SW480 (cell line): Measurements from ENCODE around the gene ARL6IP4.

Experiments
- DNase-seq: peaks from one replicate; pipeline ENCODE4 v3.0.0-alpha.2; 2016; ENCODE audit warnings: low spot score

Gene ARL6IP4

DNA sequence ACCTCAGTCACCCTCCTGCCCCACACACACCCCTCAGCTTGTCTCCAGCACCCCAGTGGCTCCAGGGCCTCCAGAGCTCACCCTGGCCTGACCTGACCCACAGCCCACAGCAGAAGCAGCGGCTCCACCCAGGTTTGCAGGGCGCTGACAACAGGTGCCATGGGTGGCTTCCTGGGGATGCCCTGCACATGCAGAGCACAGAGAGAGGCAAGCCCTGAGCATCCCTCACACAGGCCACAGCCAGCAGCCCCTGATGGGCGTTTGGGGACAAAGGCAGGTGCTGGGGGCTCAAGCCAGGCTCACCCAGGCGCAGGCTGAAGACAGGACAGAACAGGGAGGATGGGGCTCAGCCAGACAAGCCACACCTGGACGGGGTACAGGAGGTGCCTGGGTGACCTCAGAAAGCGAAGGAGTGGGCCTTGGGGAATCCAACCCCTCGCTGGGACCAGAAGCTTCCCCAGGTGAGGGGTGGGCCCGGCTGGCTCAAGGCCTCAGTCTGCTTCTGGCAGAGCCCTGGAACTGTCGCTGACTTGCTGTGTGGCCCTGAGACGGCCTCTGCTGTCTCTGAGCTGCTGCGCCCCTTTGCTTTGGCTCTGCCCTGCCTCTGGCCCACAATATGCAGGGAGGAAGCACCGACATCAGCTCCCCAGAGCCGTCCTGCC, 10.6 kb downstream of the ARL6IP4 start:
- DNase-seq: no peak

DNA sequence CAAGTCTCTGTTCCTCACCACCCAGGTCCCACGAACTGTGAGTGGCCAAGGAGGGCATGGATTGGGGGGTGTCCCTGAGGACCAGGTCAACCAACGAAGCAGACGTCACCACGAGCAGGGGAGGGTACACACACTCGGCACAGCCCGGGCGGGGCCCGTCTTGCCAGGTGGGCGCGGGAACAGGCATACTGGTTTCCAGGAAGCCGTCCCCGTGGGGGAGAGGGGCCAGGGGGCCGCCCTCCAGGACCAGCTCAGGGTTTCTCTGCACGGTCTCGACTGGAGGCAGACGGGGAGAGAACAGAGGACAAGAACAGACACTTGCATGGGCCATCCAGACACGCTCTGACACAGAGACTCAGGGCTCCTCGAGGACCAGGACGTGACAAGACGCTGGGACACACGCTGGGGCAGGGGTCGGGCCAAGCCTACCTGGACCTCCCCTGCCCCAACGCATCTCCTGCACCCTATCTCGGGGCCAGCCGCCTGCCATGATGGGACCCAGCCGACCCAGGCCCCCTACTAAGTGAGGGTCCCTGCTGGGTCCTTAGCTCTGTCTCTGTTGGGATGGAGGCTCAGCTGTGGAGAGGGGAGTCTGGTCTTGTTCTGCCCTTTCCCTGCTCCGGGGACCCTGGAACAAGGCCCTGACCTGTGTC, 11.3 kb downstream of the ARL6IP4 start:
- DNase-seq: no peak

DNA sequence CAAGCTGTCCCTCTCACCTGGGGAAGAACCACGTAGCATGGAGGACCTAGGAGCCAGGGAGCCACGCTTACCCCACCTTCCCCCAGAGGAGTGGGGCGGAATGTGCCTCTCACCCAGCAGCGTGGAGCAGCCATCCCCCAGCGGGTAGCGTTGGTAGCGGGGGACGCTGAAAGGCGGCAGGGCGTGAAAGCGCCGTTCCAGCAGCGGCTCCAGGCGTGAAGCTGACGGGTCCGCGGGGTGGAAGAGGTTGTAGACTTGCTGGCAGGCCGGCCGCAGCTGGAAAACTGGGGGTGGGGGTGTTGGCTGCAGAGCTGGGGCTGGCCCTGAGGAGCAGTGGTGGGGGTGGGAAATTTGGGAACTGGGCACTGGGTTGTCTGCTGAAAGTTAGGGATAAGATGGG, 11.9 kb downstream of the ARL6IP4 start:
- no peak for DNase-seq

GRCh38 chr12:122994140-122994675, 13.7 kb downstream of the ARL6IP4 start:
- DNase-seq: no peak

DNA sequence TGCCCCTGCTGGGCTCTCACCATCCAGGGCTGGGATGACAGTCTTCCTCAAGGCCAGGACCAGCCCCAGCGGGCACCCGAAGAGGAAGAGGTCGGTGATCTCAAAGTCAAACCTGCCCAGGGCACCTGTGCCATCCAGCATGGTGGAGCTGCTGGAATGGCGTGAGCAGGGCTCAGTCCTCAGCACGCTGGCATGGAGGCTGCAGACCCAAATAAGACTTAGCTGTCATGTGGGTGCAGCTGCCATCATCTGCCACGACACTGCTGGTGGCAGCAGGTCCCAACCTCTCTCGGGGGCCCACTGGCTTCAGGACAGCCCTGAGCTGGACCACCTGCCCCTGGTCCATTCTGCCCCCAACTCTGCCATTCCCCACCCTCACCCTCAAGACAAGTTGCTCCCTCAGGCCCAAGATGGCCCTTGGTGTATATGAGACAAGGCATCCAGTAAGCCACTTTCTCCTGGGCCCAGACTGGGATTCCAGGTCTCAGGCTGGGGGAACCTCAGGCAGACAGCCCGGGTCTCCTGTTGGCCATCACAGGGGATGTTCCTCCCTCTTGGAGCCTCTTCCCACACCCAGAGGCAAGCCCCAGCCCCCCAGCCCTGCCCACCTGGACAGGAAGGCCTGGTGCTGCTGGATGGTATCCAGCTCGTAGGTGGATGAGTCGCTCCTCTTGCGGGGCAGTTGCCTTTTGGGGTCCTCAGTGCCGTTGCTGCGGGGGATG, 14.5 kb downstream of the ARL6IP4 start:
- no peak for DNase-seq

GRCh38 chr12:122995503-122996187, 15.2 kb downstream of the ARL6IP4 start:
- DNase-seq: no peak

DNA sequence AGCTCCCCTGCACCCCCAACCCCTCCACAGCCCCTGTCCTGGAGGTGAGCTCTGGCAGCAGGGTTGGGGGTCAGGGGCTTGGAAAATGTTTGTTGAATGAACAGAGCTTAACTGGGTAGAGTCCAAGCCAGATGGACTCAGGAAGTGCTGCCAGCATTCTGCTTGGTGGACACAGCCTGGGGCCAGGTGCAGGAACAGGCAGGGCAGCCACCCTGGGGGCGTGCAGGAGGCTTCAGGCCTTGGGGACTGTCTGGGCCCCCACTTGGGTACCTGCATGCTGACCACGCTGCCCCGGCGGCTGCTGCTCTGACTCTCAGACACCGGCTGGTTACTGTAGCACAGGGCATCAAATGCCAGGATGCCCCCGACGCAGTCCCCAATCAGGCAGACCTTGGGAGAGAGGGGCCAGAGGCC, 15.7 kb downstream of the ARL6IP4 start:
- no peak for DNase-seq

DNA sequence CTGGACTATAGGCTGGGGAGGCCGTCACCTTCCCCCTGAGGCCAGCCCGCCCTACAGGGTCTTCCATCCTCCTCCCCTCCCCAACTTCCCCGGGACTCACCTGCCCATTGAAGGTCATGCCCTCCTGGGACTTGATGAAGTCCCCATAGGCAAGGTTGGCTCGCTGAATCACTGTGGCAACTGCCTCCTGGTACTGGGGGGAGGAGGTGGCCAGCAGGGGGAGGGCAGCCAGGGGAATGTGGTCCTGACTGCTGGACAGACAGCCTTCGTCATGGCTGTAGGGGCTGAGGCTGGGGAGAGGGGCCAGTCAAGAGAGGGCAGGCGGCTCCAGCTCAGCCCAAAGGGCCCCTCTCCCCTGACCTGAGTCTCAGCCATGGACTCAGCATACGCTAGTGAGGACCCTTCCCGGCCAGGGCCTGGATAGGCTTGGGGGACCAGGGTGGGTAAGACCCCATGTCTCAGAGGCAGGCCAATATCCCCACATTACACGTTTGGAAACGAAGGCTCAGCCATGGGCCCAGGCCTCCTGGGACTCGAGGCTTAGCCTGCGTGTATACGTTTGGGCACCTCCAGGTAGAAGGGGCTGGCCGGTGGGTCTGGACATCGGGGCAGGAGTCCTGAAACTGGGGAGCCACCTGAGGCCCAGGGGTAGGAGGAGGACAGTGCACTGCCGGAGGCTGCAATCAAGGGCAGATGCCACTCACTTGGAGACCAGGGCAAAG, 16.3 kb downstream of the ARL6IP4 start:
- DNase-seq: no peak

GRCh38 chr12:122997343-122998250, 17.1 kb downstream of the ARL6IP4 start:
- DNase-seq: no peak

GRCh38 chr12:122998316-122998715, 17.8 kb downstream of the ARL6IP4 start:
- no peak for DNase-seq

GRCh38 chr12:122999196-122999946, 18.9 kb downstream of the ARL6IP4 start:
- DNase-seq: no peak

DNA sequence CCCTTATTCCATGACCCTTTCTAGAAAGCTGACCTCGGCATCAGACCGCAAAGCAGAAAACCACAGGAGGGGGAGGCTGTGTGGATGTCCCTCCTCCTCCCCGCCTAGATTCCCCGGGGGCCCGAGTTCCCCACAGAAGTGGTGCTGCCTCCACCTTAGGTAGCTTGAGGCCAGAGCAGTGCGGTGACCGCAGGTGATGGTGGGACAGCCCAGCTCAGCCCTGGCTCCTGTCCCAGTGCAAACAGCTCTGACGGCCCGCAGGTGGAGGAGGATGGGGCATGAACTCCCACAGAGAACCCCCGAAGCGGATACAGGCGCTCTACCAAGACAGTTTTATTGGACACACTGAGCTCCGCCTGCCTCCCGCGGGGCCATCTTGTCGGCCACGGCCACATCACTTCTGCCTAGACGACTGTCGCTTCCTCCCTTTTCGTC, 19.5 kb downstream of the ARL6IP4 start:
- no peak for DNase-seq

DNA sequence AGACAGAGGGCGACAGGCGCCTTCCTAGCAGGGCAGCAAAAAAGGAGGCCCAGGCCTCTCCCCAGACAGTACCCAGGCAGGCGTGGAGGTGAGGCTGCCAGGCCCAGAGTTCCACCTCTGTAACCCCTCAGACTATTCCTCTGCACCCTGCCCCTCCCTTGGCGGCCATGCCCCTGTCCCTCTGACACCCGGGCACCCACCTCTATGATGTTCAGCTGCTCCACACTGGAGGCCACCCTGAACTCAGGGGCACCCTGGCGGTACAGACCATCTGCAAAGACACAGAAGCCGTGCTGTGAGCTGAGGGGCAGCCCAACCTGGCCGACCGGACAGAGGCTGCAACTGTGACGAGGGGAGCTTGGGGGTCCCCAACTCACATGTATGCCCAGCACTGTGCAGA, 20.1 kb downstream of the ARL6IP4 start:
- DNase-seq: no peak

GRCh38 chr12:123001464-123001863, 21.0 kb downstream of the ARL6IP4 start:
- no peak for DNase-seq

DNA sequence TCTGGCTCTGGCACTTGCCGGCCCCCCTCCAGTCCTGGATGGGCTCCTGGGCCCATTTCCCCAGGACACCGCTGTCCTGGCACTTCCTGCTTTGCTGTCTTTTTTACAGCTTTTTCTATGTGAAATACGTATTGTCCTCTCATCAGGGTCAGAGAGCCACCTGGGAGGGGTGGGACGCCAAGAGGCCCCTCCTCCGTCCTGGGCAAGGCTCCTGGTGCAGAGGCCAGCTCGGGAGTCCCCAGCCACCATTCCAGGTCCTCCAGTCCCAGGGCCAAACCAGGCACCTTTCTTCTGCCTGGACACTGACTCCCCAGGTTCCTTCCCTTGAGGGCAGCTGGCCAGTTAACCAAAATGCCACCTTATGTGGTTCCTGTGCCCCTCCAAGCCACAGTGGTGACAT, 22.8 kb downstream of the ARL6IP4 start:
- no peak for DNase-seq

DNA sequence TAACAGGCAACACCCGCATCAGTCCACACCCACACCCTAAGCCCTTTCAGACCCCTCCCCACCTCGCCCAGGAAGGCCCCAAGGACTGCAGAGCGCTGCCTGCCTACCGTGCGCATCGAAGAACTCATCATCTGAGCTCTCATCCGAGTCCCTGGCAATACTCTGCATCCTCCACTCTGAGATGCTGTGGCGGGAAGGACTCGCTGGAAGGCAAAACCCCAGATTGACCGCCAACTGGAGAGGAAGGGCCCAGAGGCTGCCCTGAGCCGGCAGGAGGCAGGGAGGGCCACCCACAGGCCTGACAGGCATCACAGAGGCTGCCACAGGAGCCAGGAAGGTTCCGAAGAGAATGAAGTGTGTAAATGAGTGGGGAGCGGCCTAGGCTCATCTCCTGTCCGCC, 23.8 kb downstream of the ARL6IP4 start:
- DNase-seq: no peak

DNA sequence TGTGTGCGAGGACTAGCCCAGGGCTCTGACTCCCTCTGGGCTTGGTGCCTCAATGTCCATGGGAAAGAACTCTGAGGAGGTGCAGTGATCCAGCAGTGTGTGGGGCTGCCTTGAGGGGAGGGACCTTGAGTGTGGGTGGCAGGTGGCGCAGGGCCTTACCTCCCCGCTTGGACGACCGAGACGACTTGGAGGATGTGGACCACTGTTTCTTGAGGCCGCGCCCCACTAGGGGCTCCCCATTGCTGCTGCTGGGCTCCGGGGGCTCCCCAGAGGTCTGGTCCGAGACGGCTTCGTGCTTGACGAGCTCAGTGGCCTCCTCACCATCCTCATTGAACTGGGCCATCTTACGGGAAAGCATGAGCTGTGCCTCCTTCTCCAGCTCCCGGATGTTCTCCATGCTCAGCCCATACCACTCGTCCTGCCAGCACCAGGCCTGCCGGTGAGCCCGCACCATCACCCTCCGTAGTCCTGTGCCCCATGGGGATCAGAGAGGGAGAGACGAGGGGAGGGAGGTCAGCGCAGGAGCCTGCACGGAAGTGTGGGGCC, 24.7 kb downstream of the ARL6IP4 start:
- no peak for DNase-seq

- DNase-seq: no peak
These were observed 26.5 kb downstream of the ARL6IP4 start for GRCh38 chr12:123006977-123007376.

- DNase-seq: no peak
These were observed 29.6 kb downstream of the ARL6IP4 start for GRCh38 chr12:123010110-123010509.

GRCh38 chr12:123010681-123011080, 30.2 kb downstream of the ARL6IP4 start:
- no peak for DNase-seq
